ENCODE results near the gene DUSP28.

Gene DUSP28

DNA sequence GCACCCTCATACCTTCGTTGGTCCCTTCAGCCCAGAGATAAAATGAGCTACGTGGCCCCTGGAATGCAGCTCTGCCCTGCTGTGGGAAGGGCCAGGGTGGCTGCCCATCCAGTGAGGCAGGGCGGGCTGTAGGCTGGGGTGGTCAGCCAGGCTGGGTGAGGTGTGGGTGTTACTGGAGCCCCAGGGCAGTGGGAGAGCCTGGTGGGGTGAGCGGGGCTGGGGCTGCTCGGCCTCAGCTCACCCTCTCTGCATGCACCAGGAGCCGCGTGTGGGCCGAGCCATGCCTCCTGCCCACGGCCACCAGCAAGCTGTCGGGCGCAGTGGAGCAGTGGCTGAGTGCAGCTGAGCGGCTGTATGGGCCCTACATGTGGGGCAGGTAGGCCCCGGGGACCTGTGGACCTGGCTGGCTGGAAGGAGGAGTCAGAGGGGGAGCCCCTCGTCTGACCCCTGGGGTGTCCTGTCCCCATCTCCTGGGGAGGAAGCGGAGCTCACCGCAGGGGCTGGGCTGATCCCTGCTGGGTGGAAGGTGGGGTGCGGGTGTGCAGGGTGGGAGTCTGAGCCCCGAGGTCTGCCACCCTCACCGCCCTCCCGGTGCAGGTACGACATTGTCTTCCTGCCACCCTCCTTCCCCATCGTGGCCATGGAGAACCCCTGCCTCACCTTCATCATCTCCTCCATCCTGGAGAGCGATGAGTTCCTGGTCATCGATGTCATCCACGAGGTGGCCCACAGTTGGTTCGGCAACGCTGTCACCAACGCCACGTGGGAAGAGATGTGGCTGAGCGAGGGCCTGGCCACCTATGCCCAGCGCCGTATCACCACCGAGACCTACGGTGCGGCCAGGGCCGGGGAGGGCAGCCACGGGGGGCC, 13.6 kb downstream of the DUSP28 start:
- no peak for DNase-seq

DNA sequence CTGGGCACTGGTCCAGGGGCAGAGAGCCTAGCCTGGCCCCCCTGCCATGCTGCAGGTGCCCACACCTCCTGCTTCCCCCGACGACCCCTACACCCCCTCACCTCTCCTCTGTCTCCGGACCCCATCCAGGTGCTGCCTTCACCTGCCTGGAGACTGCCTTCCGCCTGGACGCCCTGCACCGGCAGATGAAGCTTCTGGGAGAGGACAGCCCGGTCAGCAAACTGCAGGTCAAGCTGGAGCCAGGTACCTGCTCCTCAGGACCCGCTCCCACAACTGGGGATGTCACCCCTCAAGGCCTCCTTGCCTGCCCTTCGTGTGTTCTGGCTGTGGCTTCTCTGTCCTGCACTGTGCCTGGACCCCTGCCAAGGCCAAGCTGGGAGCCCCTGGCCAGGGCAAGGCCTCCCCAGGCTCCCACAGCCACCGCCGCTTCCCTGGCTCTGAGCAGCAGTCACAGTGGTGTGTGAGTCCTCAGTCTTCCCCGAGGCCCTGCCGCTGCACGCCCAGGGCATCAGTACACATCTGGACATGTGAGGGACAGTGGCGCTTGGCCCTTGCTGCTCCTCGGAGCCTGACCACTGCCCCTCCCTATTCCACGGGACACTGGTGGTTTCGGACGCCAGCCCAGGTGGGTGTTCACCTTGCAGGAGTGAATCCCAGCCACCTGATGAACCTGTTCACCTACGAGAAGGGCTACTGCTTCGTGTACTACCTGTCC, 14.4 kb downstream of the DUSP28 start:
- DNase-seq: no peak

DNA sequence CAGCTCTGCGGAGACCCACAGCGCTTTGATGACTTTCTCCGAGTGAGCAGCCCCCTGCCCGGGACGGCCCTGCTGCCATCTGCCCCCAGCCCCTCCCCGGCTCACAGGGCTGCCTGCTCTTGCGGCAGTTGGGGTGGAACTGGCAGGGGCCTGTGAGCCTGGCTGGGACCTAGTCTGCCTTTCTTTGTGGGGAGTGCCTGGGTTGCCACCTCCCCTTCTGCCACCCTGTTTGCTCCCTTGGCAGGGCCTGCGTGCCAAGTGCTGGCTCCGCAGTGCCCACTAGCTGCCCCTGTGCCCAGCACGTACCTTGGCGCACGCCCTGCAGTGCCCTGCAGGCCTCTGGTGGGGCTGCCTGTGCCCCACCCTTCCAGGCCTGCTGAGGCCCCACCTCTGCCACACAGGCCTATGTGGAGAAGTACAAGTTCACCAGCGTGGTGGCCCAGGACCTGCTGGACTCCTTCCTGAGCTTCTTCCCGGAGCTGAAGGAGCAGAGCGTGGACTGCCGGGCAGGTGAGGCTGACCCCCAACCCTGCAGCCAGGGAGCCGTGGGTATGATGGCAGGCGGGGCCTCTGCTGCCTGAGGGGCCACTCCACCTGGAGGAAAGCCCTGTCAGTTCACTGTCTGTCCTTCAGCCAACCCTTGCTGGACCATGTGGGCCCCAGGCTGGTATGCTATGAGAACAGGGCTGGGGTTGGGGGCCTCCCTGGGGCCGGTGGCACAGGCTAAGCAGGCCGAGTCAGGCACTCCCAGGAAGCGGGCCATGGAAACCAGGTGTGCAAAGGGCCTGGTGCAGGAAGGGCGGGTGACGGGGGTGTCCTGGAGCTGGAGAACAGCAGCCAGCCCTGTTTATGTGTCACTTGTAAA, 15.2 kb downstream of the DUSP28 start:
- DNase-seq: no peak

DNA sequence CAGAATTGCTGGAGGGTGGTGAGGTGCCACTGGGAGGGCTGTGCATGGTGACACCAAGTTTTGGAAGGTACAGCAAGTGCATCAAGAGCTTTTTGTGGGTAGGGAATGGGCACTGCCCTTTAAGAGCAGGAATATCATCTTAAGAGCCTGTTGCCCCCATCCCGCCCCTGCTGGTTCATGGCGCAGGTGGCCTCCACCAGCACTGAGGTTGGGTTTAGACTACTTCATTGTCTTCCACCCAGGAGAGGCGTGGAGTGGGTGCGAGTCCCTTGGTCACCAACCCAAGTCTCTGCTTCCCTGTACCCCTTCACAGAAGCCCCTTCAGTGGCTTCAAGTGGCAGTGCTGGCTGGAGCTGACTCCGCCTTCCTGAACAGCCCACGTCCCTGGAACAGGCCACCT, 15.9 kb downstream of the DUSP28 start:
- DNase-seq: no peak

DNA sequence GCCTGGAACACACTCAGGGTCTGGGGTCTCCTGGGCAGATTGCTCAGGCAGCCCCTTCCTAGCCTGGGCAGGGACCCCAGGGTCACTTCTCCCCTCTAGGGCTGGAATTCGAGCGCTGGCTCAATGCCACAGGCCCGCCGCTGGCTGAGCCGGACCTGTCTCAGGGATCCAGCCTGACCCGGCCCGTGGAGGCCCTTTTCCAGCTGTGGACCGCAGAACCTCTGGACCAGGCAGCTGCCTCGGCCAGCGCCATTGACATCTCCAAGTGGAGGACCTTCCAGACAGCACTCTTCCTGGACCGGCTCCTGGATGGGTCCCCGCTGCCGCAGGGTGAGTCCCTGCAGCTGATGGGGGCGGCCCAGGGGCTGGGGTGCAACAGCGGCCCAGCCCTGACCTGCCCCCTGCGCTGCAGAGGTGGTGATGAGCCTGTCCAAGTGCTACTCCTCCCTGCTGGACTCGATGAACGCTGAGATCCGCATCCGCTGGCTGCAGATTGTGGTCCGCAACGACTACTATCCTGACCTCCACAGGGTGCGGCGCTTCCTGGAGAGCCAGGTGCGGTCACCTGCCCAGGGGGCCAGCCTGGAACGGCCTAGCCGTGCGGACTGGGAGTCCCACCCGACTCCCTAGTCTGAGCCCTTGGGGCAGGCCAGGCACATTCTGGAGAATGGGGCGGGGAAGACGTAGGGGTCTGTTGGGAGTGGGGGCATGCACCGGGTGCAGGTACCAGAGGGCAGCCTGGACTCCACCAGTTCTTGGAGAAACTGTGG, 16.5 kb downstream of the DUSP28 start:
- DNase-seq: no peak

DNA sequence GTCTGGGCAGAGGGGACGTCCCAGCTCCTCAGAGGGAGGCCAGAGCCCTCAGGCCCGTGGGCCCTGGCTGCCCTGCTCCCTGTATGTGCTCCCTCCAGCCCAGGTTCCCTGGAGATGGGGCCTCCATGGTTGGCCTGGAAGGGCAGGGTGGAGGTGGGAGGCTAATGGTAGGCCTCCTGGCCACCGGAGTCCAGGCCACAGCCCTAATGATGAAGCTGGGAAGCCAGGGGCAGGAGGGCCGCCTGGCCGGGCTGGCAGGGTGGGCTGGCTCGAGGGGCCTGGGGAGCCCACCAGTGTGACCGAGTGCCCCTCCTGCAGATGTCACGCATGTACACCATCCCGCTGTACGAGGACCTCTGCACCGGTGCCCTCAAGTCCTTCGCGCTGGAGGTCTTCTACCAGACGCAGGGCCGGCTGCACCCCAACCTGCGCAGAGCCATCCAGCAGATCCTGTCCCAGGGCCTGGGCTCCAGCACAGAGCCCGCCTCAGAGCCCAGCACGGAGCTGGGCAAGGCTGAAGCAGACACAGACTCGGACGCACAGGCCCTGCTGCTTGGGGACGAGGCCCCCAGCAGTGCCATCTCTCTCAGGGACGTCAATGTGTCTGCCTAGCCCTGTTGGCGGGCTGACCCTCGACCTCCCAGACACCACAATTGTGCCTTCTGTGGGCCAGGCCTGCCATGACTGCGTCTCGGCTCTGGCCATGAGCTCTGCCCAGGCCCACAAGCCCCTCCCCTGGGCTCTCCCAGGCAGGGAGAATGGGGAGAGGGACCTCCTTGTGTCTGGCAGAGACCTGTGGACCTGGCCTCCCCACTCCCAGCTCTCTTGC, 17.3 kb downstream of the DUSP28 start:
- DNase-seq: no peak

DNA sequence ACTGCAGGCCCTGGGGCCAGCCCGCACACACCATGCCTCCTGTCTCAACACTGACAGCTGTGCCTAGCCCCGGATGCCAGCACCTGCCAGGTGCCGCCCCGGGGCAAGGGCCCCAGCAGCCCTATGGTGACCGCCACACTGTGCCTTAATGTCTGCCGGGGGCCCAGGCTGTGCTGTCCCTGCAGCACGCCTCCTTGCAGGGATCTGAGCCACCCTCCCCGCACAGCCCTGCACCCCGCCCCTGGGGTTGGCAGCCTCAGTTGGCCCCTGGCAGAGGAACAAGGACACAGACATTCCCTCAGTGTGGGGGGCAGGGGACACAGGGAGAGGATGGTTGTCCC, 17.9 kb downstream of the DUSP28 start:
- DNase-seq: no peak

DNA sequence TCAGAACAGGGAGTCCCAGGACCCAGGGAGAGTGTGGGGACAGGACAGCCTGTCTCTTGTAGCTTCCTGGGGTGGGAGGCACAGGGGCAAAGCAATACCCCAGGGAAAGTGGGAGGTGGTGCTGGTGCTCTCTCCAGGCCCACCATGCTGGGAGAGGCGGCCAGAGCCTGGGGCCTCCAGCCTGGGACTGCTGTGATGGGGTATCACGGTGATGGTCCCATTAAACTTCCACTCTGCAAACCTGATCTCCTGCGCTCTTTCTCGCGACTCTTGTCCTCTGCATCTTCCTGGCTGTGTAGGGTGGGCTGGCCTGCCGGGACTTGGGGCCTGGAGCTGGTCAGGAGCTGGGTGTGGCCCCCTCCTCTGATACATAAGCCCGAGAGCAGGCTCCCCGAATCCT, 18.3 kb downstream of the DUSP28 start:
- DNase-seq: no peak

DNA sequence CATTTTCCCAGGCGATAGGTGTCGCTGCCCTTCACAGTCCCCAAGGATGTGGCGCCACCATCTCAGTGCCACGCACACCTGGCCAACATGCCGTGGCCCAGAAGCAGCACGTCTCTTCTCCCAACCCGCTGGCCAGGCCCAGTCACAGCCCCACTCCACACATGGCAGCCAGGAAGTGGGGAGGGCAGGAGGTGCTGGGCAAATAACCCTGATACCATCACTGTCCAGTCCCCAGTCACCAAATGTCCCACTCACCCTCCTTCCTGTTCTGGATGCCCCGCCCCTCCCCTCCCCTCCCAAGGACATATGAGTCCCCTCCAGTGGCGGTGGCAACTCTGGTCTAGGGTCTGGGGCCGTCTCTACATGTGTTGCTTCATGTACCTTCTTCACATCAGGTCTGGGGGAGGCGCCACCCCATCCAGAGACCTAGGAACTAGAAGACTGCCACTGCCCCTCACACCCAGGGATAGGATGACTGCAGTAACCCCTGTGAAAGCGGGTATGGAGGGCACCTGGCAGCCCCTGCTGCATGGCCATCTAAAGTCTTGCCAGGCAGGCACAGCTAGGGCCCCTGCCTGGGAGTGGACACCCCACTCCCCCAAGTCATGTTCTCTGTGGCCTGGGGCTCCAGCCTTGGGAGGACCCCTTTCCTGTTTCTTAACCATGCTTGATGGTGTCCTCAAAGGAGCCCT, 19.1 kb downstream of the DUSP28 start:
- peak; percentile 17 for DNase-seq

DNA sequence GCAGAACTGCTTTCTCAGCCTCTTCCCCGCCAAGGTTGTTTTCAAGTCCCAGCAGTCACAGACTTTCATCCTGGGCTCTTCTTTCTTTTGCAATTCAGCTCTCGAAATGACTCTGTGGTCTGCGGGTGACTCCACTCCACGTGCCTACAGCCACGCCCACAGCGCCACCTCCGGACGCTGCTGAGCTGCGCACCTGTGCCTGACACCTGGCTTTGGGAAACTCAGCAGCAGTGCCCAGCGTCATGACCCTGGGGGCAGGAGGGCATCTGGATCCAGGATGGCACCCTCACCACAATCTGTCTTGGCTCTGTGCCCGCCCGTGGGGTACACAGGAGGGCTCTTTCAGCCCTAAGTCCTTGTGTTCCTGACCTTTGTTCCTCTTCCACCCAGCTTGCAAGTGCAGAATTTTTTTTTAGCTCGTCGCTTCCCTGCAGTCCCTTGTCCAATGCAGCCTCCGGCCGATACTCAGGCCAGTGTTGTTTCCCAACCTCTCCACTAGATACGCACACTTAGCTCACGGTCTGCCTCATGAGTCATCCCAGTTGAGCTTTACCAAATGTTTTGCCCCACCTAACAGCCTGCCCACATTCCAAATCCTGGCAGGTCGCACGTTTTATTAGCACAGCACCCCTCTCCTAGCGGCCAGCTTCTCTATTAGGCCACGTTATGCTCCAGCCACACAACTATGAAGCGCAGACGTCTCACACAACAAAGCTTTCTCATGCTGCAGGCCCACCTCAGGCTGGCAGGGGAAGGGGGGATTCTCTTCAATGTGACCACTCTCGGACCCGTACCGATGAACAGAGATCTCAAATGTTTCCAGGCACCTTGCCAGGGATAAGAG, 19.8 kb downstream of the DUSP28 start:
- DNase-seq: peak; percentile 87

DNA sequence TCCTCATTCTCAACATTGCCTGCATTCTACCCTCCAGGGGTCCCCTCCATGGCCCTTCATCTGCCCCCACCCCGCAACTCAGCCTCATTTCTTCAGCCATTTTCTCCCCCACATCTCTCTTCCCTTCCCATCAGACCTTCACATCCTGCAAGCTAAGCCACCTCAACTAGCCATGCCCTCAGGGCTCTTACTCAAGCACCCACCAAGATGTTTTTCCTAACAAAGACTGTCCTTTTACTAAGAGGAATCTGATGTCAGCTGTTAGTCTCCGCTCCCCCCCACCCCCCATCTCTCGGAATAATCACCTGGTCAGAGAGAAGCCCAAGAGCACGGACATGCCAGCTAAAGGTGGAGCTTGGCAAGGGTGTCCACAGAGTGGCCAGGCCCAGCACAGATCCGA, 21.7 kb downstream of the DUSP28 start:
- no peak for DNase-seq

DNA sequence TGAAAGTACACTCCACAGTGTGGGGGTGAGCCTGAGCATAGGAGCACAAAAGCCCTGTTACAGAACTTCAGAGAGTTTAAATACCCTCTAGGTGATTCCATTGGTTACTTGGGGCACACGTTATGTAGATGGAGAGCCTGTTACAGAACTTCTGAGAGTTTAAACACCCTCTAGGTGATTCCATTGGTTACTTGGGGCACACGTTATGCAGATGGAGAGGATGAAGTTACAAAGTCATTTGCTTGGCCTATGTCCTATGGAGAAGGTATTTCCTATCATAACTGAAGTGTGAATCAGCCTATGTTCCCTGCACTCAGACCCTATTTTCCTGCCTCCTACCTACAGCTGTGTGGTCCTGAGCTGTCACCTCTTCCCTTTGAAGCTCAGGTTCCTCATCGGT, 22.6 kb downstream of the DUSP28 start:
- no peak for DNase-seq

DNA sequence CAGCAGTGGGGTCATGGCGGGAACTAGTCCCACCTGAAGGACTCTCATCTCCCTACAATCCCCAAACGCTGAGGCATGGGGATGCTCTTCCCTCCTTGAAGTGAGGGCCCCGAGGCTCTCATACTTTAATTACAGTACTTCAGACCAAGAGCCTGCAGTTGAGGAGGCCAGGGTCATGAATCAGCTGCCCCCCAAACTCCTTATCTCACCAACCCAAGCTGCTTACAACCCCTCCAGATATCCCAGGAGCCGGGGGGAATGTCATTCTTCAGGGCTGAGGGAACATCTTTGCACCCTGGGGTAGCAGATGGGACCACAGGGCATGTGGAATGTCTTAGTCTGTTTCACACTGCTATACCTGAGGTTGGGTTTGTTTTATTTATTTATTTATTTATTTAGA, 23.6 kb downstream of the DUSP28 start:
- DNase-seq: no peak

DNA sequence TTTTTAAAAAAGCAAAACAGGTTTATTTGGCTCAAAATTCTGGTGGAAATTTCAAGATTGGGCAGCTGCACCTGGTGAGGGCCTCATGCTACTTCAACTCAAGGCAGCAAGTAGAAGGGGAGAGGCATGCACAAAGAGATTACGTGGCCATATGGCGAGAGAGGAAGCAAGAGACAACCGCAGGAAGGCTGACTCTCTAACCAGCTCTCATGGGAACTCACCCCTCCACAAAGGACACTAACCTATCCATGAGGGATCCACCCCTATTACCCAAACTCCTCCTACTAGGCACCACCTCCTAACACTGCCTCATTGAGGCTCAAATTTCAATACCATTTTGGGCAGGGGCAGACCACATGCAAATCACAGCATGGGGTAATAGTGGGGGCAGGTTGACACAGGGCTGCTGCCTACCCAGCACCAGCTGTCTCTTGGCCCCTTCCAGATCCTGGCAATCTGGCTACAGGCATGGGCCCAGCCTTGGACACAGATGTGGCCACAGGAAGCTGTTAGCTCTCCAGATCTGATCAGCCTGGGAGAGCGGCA, 24.4 kb downstream of the DUSP28 start:
- no peak for DNase-seq

DNA sequence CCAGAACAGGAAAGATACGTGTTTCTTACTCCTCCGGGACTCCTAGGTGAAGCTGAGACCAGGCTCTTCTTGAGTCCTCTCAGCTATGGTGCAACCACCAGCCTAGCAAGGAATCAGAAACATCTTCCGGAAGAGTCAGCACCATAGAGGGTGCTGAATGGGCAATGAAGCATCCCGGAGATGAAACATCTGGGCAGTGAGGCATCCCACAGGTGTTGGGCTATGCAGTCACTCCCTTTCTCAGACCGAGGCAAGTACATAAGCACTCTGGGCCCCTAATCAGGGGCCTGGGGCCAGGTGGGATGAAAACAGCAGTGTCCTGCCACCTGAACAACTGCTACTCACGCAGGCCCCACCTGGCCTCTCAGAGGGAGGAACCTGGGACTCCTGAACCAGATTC, 24.9 kb downstream of the DUSP28 start:
- no peak for DNase-seq

DNA sequence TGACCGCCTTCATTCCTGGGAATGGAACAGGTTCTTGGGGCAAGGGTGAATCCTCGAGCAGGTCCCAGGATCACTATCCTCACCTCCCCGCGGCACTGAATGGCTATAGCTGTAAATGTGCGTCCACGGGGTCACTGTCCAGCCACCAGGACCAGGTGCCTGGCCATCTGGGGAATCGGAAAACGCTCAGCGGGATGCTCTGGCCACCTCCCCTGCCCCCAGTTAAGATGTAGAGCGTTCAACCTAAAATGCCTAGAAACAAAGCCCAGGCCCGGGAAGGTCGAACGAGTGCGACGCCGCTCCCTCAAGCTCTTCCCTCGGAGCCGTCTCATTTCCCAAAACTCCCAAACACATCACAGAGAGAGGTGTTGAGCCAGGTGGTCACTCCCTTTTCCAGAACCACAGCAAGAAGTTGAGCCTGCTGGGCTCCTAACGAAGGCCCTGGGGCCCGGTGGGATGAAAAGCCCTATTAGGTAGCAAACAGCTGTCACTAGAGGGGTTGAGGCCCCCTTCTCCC, 25.6 kb downstream of the DUSP28 start:
- DNase-seq: no peak

DNA sequence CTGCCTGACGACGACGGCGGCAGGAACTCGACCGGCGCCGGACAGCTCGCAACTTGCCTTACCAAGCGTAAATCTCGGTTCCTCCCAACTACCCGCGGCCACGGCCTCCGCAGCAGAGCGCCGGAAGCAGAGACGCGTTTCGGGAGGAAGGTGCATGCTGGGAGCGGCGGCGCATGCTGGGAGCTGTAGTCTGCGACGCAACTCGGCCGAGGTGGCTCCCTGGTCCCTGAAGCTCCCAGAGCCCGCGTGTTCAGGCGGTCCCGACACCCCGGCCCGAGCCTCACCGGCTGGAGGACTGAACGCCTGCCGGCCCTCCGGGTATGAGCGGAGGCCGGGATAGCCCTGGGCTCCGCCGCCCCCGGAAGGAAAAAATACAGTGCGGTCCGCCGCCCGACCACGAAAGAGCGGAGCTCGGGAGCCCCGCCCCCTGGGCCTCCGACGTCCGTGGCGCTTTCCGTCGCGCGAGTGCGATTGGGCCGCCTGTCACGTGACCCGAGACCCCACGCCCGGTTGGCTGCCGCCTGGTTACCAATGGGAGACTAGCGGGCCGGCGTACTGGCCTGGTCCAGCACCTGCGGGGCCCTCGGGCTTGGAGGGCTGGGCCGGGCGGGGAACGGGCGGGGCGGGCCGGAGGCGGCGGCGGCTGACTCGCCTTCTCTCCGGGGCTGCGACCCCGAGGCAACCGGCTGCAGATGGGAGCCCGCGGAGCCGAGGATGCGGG, 26.2 kb downstream of the DUSP28 start, which contains the start of gene CAPN10:
Gene CAPN10 (plus strand): TSS at position 537 of the 721 bp plus-strand sequence. CDS start 178 bp downstream, at position 715.
- peak; percentile 97 for DNase-seq

DNA sequence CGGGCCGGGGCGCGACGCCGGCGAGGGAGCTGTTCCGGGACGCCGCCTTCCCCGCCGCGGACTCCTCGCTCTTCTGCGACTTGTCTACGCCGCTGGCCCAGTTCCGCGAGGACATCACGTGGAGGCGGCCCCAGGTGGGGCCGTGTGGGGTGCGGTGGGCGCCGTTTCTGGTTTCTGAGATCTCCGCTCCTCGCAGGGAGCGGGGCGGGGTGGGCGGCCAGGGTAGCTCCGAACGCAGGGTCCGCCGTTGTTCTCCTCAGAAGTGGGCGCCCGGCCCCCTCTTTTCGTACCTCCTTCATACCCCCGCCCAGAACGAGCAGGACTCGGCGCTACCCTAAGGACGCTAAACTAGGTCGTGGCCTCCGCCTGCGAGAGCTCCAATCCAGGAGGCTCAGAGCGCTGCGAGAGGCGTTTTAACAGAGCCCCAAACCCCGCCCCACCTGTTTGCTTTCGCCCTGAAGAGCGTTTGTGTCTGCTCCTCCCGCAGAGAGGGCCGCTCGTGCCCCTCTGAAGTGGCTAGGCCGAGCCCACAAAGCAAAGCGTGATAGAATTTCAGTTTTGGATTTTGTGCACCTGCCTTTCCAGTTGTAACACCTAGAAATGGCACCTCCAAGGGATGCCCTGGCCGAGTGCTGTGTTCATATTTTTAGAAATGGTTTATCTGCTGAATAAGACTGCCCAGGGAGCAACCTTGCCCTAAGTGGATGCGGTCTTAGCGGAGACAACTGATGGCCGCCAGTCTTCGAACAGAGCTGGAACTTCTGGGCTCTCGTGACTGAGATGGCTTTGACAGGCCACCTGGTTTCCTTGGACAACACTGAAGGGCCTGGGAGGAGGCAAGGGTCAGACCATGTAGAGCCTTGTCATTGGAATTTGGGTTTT, 27.0 kb downstream of the DUSP28 start:
- DNase-seq: peak; percentile 70
